Ishikawa (cell line): Measurements from ENCODE around the gene PRELID1.
A peak's percentile ranks its signal among the peaks of the same experiment; 100 is the strongest.

ENCODE experiments used
- CEBPB ChIP-seq: IDR thresholded peaks from 2 replicates; pipeline ENCODE4 v1.6.1; 2012
- CREB1 ChIP-seq: IDR thresholded peaks from 2 replicates; pipeline ENCODE4 v1.6.1; 2012; ENCODE audit warnings: low read depth
- EGR1 ChIP-seq: IDR thresholded peaks from 2 replicates; pipeline ENCODE4 v1.6.1; 2012
- EP300 ChIP-seq: IDR thresholded peaks from 2 replicates; pipeline ENCODE4 v1.6.1; 2012; ENCODE audit warnings: borderline replicate concordance
- FOXM1 ChIP-seq: IDR thresholded peaks from 2 replicates; pipeline ENCODE4 v1.6.1; 2012; ENCODE audit warnings: low read depth, borderline replicate concordance
- NFIC ChIP-seq: IDR thresholded peaks from 2 replicates; pipeline ENCODE4 v1.6.1; 2012
- RAD21 ChIP-seq: IDR thresholded peaks from 2 replicates; pipeline ENCODE4 v1.6.1; 2012; ENCODE audit warnings: low read depth
- TAF1 ChIP-seq: IDR thresholded peaks from 2 replicates; pipeline ENCODE4 v1.6.1; 2012; ENCODE audit warnings: low read depth, mild to moderate bottlenecking
- TCF12 ChIP-seq: IDR thresholded peaks from 2 replicates; pipeline ENCODE4 v1.6.1; 2012; ENCODE audit warnings: low read depth
- TEAD4 ChIP-seq: IDR thresholded peaks from 2 replicates; pipeline ENCODE4 v1.6.1; 2012
- YY1 ChIP-seq: IDR thresholded peaks from 2 replicates; pipeline ENCODE4 v1.6.1; 2012; ENCODE audit warnings: low read depth
- ZBTB7A ChIP-seq: IDR thresholded peaks from 2 replicates; pipeline ENCODE4 v1.6.1; 2012; ENCODE audit warnings: low read depth
- TF ChIP-seq, protein P1 (sequence below): IDR thresholded peaks from 2 replicates; pipeline ENCODE4 v1.6.1; 2012
- TF ChIP-seq, protein P2 (sequence below): IDR thresholded peaks from 2 replicates; pipeline ENCODE4 v1.6.1; 2012
- TF ChIP-seq, protein P3 (sequence below): IDR thresholded peaks from 2 replicates; pipeline ENCODE4 v1.6.1; 2012; ENCODE audit warnings: low read depth, mild to moderate bottlenecking

PRELID1 gene

DNA sequence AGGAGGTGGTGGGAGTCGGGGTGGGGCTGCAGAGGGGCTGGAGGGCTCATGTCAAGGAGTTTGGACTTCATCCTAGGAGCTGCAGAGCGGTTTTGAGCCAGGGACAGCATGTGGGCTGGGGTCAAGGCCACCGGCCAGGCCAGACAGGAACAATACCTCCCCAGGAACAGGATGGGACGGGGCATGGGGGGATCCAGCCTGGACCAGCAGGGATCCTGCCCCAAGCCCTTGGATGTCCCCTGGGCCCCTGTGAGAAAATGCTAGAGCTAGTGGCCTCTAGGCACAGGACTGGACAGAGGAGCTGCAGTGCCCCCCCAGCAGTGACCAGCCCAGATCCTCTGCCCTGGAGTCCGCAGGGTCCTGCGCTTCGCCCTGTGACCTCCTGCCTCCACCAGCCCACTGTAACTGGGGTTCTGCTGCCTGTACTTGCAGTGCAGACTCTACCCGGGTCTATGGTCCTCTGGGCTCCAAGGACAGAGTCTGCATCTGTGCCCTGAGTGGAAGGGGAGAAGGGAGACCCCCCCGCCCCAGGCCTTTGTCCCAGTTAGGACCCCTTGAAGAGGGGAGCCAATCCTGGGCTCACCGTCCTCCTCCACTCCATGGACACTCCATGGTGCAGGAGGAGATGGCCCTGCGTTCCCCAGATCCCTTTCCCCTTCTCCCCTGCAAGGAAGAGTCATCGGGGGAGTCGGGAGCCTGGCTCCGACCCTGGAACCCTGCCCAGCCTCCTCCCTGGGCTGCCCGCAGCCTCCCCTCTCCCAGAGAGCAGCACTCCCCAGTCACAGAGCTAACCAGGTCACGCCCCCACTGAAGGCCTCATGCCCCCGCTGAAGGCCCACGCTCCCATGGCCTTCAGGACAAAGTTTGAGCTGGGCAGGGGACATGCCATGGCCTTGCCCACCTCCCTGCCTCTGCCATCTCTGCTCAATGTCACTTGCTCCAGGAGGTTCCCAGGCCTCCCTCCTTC is 11.1 kb downstream of the PRELID1 start:
- TF ChIP-seq CREB1 = no peak
- TF ChIP-seq ZBTB7A = no peak
- no peak for TF ChIP-seq TCF12
- TF ChIP-seq, protein P1, sequence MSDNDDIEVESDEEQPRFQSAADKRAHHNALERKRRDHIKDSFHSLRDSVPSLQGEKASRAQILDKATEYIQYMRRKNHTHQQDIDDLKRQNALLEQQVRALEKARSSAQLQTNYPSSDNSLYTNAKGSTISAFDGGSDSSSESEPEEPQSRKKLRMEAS = no peak
- no peak for TF ChIP-seq CEBPB
- TF ChIP-seq, protein P2, sequence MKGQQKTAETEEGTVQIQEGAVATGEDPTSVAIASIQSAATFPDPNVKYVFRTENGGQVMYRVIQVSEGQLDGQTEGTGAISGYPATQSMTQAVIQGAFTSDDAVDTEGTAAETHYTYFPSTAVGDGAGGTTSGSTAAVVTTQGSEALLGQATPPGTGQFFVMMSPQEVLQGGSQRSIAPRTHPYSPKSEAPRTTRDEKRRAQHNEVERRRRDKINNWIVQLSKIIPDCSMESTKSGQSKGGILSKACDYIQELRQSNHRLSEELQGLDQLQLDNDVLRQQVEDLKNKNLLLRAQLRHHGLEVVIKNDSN = no peak
- TF ChIP-seq NFIC = no peak

DNA sequence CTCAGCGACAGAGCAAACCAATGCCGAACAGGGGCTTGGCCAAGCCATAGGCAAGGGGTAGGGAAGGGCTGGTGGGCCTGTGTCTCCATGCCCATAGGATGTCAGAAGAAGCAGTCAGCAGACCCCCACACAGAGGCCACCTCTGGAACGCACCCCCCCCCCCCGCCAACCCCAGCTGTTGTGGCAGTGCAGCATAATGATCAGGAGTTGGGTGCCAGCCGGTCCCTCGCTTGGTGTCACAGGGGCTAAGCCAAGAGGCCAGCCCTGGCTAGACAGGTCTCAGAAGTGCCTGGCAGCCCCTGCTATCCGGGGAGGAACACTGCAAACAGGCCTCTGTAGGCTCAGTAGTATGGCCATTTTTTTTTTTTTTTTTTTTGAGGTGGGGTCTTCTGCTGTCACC is 11.8 kb downstream of the PRELID1 start:
- TF ChIP-seq NFIC = no peak
- no peak for TF ChIP-seq EGR1
- no peak for TF ChIP-seq FOXM1
- TF ChIP-seq YY1 = no peak
- TF ChIP-seq, protein P3, sequence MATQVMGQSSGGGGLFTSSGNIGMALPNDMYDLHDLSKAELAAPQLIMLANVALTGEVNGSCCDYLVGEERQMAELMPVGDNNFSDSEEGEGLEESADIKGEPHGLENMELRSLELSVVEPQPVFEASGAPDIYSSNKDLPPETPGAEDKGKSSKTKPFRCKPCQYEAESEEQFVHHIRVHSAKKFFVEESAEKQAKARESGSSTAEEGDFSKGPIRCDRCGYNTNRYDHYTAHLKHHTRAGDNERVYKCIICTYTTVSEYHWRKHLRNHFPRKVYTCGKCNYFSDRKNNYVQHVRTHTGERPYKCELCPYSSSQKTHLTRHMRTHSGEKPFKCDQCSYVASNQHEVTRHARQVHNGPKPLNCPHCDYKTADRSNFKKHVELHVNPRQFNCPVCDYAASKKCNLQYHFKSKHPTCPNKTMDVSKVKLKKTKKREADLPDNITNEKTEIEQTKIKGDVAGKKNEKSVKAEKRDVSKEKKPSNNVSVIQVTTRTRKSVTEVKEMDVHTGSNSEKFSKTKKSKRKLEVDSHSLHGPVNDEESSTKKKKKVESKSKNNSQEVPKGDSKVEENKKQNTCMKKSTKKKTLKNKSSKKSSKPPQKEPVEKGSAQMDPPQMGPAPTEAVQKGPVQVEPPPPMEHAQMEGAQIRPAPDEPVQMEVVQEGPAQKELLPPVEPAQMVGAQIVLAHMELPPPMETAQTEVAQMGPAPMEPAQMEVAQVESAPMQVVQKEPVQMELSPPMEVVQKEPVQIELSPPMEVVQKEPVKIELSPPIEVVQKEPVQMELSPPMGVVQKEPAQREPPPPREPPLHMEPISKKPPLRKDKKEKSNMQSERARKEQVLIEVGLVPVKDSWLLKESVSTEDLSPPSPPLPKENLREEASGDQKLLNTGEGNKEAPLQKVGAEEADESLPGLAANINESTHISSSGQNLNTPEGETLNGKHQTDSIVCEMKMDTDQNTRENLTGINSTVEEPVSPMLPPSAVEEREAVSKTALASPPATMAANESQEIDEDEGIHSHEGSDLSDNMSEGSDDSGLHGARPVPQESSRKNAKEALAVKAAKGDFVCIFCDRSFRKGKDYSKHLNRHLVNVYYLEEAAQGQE = no peak
- TF ChIP-seq EP300 = no peak
- TF ChIP-seq, protein P2 = no peak
- TF ChIP-seq RAD21 = no peak
- no peak for TF ChIP-seq TEAD4
- no peak for TF ChIP-seq TAF1
- no peak for TF ChIP-seq CREB1
- TF ChIP-seq, protein P1 = no peak
- no peak for TF ChIP-seq TCF12
- no peak for TF ChIP-seq CEBPB
- no peak for TF ChIP-seq ZBTB7A

DNA sequence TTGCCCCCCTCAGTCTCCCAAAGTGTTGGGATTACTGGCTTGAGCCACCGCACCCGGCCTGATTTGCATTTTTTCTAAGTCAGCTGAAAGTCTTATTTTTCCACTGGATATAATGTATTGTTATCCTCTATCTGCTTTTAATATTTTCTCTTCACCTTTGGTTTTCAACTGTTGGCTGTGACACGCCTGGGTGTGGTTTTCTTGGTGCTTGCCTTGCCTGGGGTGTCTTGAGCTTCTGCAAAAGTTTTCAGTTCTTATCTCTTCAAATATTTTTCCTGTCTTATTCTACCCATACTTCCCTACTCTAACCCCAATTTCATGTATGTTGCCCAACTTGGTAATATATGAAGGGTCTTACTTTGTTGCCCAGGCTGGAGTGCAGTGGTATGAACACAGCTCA is 12.4 kb downstream of the PRELID1 start:
- TF ChIP-seq ZBTB7A (no peak), EP300 (no peak), RAD21 (no peak), TAF1 (no peak), CREB1 (no peak), CEBPB (no peak), TCF12 (no peak), EGR1 (no peak), NFIC (no peak), TEAD4 (no peak), YY1 (no peak), FOXM1 (no peak)
- TF ChIP-seq, protein P3 = no peak
- TF ChIP-seq, protein P2 = no peak
- TF ChIP-seq, protein P1 = no peak

GRCh38 chr5:177317959-177318377 is 14.4 kb downstream of the PRELID1 start:
- no peak for TF ChIP-seq FOXM1
- TF ChIP-seq RAD21 = peak; percentile 89

DNA sequence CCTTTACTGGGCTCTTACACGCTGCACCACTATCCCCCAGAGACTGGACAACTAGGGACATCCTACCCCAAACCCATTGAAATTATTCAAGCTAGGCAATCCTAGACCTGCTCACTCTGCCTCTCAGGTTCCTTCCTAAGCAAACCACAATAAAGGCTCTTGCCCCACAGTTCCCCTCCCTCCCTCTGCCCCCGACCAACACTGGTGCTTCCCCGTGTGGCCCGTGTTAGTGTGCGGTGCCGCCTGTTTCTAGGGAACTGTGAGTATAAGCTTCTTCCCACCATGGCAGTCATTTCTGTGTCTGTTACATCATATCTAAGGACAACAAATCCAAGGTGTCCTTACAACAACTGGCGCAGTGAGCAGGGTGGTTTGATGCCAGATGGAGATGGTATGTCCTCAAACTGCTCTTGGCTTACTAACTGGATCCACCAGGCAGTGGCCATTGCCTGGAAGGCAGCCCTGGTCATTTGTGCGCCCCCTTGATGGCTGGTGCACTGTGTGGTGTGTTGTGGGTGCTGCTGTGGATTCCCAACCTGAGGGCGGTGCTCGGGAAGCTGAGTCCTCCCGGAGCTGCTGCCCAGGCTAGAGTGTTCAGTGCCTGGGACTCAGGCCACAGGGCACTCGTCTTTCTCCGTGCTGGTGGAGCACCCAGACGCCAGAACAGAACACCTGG is 16.5 kb downstream of the PRELID1 start:
- TF ChIP-seq ZBTB7A (no peak), TCF12 (no peak), EGR1 (no peak), FOXM1 (no peak), TAF1 (no peak), YY1 (no peak), NFIC (no peak), CREB1 (no peak), RAD21 (no peak), CEBPB (no peak), EP300 (no peak), TEAD4 (no peak)
- TF ChIP-seq, protein P3 = no peak
- TF ChIP-seq, protein P2 = no peak
- TF ChIP-seq, protein P1 = no peak
